ENCODE data around the gene ALG1.
"Not testable (repeated sequence)": the region's sequence is repeated elsewhere in the genome, so short reads cannot be mapped to it uniquely, and the experiment has no call there.

Gene ALG1

GRCh38 chr16:5103296-5104032 lies 31.8 kb downstream of the ALG1 start:
- DNase-seq = not testable (repeated sequence)

DNA sequence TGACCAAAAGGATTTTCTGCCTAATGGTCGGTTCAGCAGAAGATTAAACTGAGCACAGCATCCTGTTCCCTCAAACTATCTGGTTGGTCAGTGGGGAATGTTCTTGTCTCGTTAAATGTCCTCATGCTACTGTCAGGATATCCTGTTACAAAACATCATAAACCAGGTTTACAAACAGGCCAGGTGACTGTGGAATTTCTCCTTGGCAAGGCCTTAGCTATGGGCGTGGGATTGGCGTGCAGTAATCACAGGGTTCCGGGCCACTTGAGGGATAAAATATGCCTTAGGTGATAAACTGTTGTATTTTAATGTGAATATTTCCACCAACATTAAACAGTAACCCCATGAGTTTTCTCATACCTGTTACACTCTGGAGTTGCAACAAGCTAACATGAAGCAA lies 33.4 kb downstream of the ALG1 start:
- DNase-seq = not testable (repeated sequence)

GRCh38 chr16:5108505-5109158 lies 37.0 kb downstream of the ALG1 start:
- no peak for DNase-seq

GRCh38 chr16:5110933-5111332 lies 39.3 kb downstream of the ALG1 start:
- not testable (repeated sequence) for DNase-seq

- DNase-seq = not testable (repeated sequence)
Measured at GRCh38 chr16:5116780-5117295, 45.2 kb downstream of the ALG1 start.

DNA sequence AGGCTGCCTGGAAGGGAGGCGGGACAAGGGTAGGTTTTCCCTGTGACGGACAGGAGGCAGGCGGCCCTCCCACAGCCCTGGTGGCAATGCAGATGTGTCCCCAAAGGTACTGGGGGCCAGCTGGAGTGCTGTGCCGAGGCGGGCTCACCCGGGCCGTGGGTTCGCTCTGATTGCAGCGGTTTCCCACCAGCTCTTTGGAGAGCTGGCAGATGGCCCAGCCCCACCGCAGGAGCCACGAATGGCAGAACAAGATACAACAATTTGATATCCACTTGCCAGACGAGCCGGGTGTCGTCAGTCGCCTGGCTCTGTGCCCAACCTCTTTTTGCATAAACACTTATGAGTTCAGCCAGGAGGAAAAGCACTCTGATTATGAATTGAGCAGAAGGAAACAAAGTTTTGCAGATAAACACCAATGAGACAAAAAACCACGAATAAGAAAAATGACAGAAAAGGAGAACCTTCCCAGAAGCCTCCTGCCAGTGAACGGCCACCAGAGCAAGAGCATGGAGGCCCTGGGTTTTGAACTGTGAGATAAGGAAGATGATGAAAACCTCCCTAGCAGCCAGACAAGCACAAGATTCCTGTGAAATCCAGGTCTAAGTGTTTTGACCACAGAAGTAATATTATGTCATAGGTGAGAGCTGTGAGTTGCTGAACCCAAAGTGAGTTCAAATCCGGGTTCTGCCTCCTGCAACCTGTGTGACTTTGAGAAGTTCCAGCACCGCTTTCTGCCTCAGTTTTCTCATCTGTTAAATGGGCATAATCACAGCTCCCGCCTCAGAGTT lies 45.9 kb downstream of the ALG1 start:
- DNase-seq = peak; percentile 80

DNA sequence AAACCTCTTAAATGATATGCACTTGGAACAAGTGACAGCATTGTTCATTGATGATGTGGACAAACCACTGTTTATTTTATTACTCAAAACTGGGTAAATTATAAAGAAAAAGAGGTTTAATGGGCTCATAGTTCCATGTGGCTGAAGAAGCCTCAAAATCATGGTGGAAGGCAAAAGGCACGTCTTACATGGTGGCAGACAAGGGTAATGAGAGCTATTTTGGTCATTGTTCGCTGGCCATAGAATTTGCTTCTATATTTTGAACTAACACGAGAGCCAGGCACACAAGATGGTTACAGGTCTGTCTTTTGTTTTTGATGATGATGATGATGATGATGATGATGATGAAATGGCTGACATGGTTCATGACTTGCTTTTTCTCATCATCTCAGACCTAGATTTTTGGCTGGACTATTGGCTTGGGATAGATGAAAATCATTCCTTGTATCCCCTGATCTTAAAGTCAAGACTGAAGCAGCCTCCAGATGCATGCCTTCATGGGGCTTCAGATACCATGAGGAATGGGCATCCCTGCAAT lies 59.9 kb downstream of the ALG1 start:
- not testable (repeated sequence) for DNase-seq

- not testable (repeated sequence) for DNase-seq
Measured at GRCh38 chr16:5132915-5133600, 61.4 kb downstream of the ALG1 start.

DNA sequence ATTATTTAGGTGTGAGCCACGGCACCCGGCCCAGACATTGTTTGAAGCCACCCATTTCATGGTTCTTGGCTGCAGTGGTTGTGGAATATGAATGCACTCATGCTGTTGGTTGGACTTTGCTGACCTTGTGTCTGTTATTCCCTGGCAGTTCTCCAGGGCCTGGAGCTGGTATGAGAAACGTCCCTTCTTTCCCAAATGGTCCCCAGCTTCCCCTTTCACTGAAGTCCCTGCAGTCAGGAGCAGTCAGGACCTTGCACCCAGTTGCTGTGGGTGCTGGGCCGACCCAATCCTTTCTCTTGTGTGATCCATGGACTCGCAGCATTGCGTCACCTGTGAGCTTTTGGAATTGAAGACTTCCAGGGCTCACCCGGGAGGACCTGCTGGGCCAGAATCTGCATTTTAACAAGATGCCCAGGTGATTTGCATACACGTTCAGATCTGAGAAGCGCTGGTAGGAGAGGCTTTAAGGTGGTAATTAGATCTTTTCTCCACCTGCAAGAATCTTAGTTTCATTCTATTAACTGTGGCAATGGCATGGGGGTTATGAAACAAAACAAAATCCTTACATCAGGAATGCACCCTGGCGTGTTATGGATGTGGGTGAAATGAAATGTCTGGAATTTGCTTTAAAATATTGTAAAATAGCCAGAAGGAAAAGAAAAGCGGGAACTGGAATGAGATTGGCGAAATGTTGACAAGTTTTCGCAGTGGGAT lies 63.3 kb downstream of the ALG1 start:
- not testable (repeated sequence) for DNase-seq

Data from NCI-H1694 (cell line).